NB4 (cell line): ENCODE measurements around the gene TUBGCP3.
"Not testable (repeated sequence)": the region's sequence is repeated elsewhere in the genome, so short reads cannot be mapped to it uniquely, and the experiment has no call there.

ENCODE experiments used
- DNase-seq: peaks from one replicate; pipeline ENCODE4 v3.0.0; 2010; ENCODE audit warnings: low read depth
- H3K4me3 ChIP-seq: one replicate; pipeline ENCODE4 v1.5.1; 2011; ENCODE audit warnings: mild to moderate bottlenecking, low read depth, low read length, moderate library complexity
- CTCF ChIP-seq: IDR thresholded peaks from one replicate; pipeline ENCODE4 v1.5.1; 2012; ENCODE audit warnings: low read depth, low read length
- MAX ChIP-seq: IDR thresholded peaks from 2 replicates; pipeline ENCODE4 v1.6.1; 2011; ENCODE audit warnings: low read depth, low read length
- MYC ChIP-seq: IDR thresholded peaks from 2 replicates; pipeline ENCODE4 v1.6.1; 2011; ENCODE audit warnings: low read depth, low read length
- POLR2A ChIP-seq: IDR thresholded peaks from 2 replicates; pipeline ENCODE4 v1.6.1; 2011; ENCODE audit warnings: mild to moderate bottlenecking; ENCODE audit not compliant: insufficient read length; ENCODE audit errors: extremely low read depth

The TUBGCP3 gene

GRCh38 chr13:112587764-112588489, at the start of gene TUBGCP3:
TSS of gene TUBGCP3 (minus strand) at chr13:112588153. CDS start at chr13:112587980, 173 bp downstream.
- peak within 1 kb of the TSS; percentile 96 for H3K4me3 ChIP-seq
- DNase-seq: peak; percentile 94
- TF ChIP-seq CTCF (no peak), MYC (peak; percentile 97), MAX (peak; percentile 90), POLR2A (peak; percentile 91)

- H3K4me3 ChIP-seq: no peak overlapping the region
- DNase-seq: no peak
- TF ChIP-seq CTCF (no peak), POLR2A (no peak), MYC (no peak), MAX (no peak)
These were observed 49.3 kb upstream of the TUBGCP3 start for GRCh38 chr13:112637017-112637801.

- DNase-seq: no peak
- no peak for TF ChIP-seq MAX
- TF ChIP-seq CTCF: no peak
- TF ChIP-seq POLR2A: no peak
- no peak for TF ChIP-seq MYC
- no peak overlapping the region for H3K4me3 ChIP-seq
These were observed 48.5 kb upstream of the TUBGCP3 start for GRCh38 chr13:112636401-112636975.

GRCh38 chr13:112635323-112635722, 47.4 kb upstream of the TUBGCP3 start:
- TF ChIP-seq MAX: no peak
- TF ChIP-seq POLR2A: no peak
- TF ChIP-seq CTCF: no peak
- TF ChIP-seq MYC: no peak
- no peak for DNase-seq
- no peak overlapping the region for H3K4me3 ChIP-seq

GRCh38 chr13:112634102-112634501, 46.1 kb upstream of the TUBGCP3 start:
- H3K4me3 ChIP-seq: no peak overlapping the region

GRCh38 chr13:112630226-112630625, 42.3 kb upstream of the TUBGCP3 start:
- not testable (repeated sequence) for DNase-seq

More at GRCh38 chr13:112634102-112634501, 46.1 kb upstream of the TUBGCP3 start:
- TF ChIP-seq CTCF (no peak), POLR2A (no peak), MYC (no peak)
- DNase-seq: no peak

More at GRCh38 chr13:112630226-112630625, 42.3 kb upstream of the TUBGCP3 start:
- H3K4me3 ChIP-seq: not testable (repeated sequence)
